GM23338 (cell line): Measurements from ENCODE around the gene RBP5.

Experiments
- CTCF ChIP-seq, 2 experiments: fragments of 200-600 bp in 1 of 2; sonication (generic) in 1 of 2; conservative IDR thresholded peaks; 2 replicates each; pipeline versions ENCODE4 v1.5.1 to v1.6.1; 2016 to 2017; ENCODE audit warnings: antibody characterized with exemption in 2 of 2, low read depth in 2 of 2, mild to moderate bottlenecking in 2 of 2, moderate library complexity in 1 of 2
- ZNF331 ChIP-seq: fragments of 250-450 bp; sonication (Bioruptor Pico); IDR thresholded peaks from 2 replicates; pipeline ENCODE4 v1.5.0; 2020; ENCODE audit warnings: low read depth, mild to moderate bottlenecking, moderate library complexity

- TF ChIP-seq CTCF (conservative IDR thresholded peaks at IDR 0.05; ENCODE audit: low read depth in 2 of 2) = no peak
- TF ChIP-seq ZNF331 = no peak
These were observed 25.4 kb upstream of the RBP5 start for GRCh38 chr12:7154042-7154441.
